ENCODE results near the gene FIBIN. TPM values are rescaled to one million over a fixed set of nuclear protein-coding genes. Genes with fewer than 3 reads are reported as not detected.
A peak's percentile ranks its signal among the peaks of the same experiment; 100 is the strongest.
"Not testable (repeated sequence)": the region's sequence is repeated elsewhere in the genome, so short reads cannot be mapped to it uniquely, and the experiment has no call there.

Gene FIBIN
- total and polyA plus RNA-seq, 10 donors, result 1.00 to 17.9 (median 6.9) TPM

- Histone ChIP-seq H3K27ac (no peak overlapping the region), H3K9me3 (no peaks in the 10 kb centered on the region), H3K27me3 (replicated peaks in 1 of 7) (no peaks in the 10 kb centered on the region), H3K4me1 (no peaks in the 10 kb centered on the region), H3K36me3 (no peaks in the 10 kb centered on the region), H3K4me3 (no peak overlapping the region)
- 56 to 77% (median 74%) methylated on average over 1 of the region's 1 CpG for WGBS, 5 donors
- DNase-seq, result no peak
- intact Hi-C loops (cut with DNase I; ENCODE audit: low total_unique reads), result no loop called here
- TF ChIP-seq POLR2A (IDR thresholded peaks at IDR 0.05) (no peak), POLR2AphosphoS5 (IDR thresholded peaks at IDR 0.05) (no peak), CTCF (IDR thresholded peaks at IDR 0.05 in 8 of 11, conservative IDR thresholded peaks at IDR 0.05 in 3 of 11) (no peak)
Measured at GRCh38 chr11:26958702-26959049, 35.2 kb upstream of the FIBIN start.

GRCh38 chr11:26960281-26960680, 33.6 kb upstream of the FIBIN start:
- intact Hi-C loops (cut with DNase I; ENCODE audit: low total_unique reads), result no loop called here
- 75 to 92% (median 90%) methylated on average over 2 of the region's 2 CpGs for WGBS, 5 donors
- TF ChIP-seq POLR2AphosphoS5 (IDR thresholded peaks at IDR 0.05) (no peak), CTCF (IDR thresholded peaks at IDR 0.05 in 8 of 11, conservative IDR thresholded peaks at IDR 0.05 in 3 of 11) (no peak), POLR2A (IDR thresholded peaks at IDR 0.05) (no peak)

GRCh38 chr11:26963764-26964163, 30.1 kb upstream of the FIBIN start:
- no peak for TF ChIP-seq POLR2A (IDR thresholded peaks at IDR 0.05)
- TF ChIP-seq CTCF (IDR thresholded peaks at IDR 0.05 in 8 of 11, conservative IDR thresholded peaks at IDR 0.05 in 3 of 11), result no peak
- no peak for TF ChIP-seq POLR2AphosphoS5 (IDR thresholded peaks at IDR 0.05)
- no peaks in the 10 kb centered on the region for H3K27me3 ChIP-seq (replicated peaks in 1 of 7)
- 52 to 81% (median 75%) methylated on average over 1 of the region's 1 CpG for WGBS, 5 donors
- intact Hi-C loops (cut with DNase I; ENCODE audit: low total_unique reads), result no loop called here
- no peaks in the 10 kb centered on the region for H3K36me3 ChIP-seq
- H3K4me1 ChIP-seq, result no peaks in the 10 kb centered on the region
- no peak overlapping the region for H3K4me3 ChIP-seq
- no peak for DNase-seq
- H3K9me3 ChIP-seq, result peaks cover 0 to 3% (median 0%) of the 10 kb centered on the region in 8 donors
- H3K27ac ChIP-seq, result peak overlapping the region in 2 of 8 donors; percentile 18 to 43

More at GRCh38 chr11:26960281-26960680, 33.6 kb upstream of the FIBIN start:
- no peak for DNase-seq
- no peak overlapping the region for H3K27ac ChIP-seq
- H3K36me3 ChIP-seq, result no peaks in the 10 kb centered on the region
- no peaks in the 10 kb centered on the region for H3K4me1 ChIP-seq
- no peaks in the 10 kb centered on the region for H3K27me3 ChIP-seq (replicated peaks in 1 of 7)
- H3K9me3 ChIP-seq, result peaks cover 0 to 3% (median 0%) of the 10 kb centered on the region in 8 donors
- H3K4me3 ChIP-seq, result no peak overlapping the region

GRCh38 chr11:26964339-26964738, 29.6 kb upstream of the FIBIN start:
- Histone ChIP-seq H3K27me3 (replicated peaks in 1 of 7) (no peaks in the 10 kb centered on the region), H3K27ac (no peak overlapping the region), H3K36me3 (no peaks in the 10 kb centered on the region), H3K4me3 (no peak overlapping the region), H3K9me3 (peaks cover 0 to 3% (median 0%) of the 10 kb centered on the region in 8 donors), H3K4me1 (no peaks in the 10 kb centered on the region)
- 67 to 72% (median 70%) methylated on average over 3 of the region's 3 CpGs for WGBS, 5 donors
- intact Hi-C loops (cut with DNase I; ENCODE audit: low total_unique reads), result no loop called here
- DNase-seq, result no peak
- TF ChIP-seq POLR2AphosphoS5 (IDR thresholded peaks at IDR 0.05), result no peak
- TF ChIP-seq CTCF (IDR thresholded peaks at IDR 0.05 in 8 of 11, conservative IDR thresholded peaks at IDR 0.05 in 3 of 11), result no peak
- no peak for TF ChIP-seq POLR2A (IDR thresholded peaks at IDR 0.05)

- intact Hi-C loops (cut with DNase I; ENCODE audit: low total_unique reads); DNase-seq; H3K9me3 ChIP-seq; H3K27me3 ChIP-seq (replicated peaks in 1 of 7); H3K36me3 ChIP-seq; H3K4me1 ChIP-seq; H3K4me3 ChIP-seq; H3K27ac ChIP-seq: not testable (repeated sequence)
- WGBS, 5 donors, result 90 to 96% (median 95%) methylated on average over 21 to 32 of the region's 32 CpGs
Measured at GRCh38 chr11:26964847-26965485, 28.9 kb upstream of the FIBIN start.
